ENCODE results near the gene UNC80. TPM values are rescaled to one million over a fixed set of nuclear protein-coding genes. Genes with fewer than 3 reads are reported as not detected.

UNC80 gene
- polyA plus RNA-seq, 1 of the 3 experiments (the other 2 are of a cell fraction) = 0.59 TPM

DNA sequence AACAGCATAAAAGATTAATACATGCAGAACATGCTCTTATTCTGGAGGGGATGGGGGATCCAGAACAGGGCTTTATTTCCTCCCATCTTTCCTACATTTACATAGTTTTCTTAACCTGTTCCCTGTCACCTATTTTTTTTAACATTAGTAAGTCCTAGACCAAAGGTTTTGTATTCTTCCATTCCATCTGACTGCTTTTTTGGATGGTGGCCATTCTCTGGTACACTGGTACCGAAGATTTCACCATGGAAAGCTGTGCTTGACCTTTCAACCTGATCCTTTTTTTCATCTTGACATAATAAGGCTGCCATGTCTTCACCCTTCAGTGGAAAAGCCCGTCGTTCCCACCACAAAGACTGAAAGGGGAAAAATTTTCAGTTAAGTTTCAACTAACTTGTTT is 251.2 kb downstream of the UNC80 start:
- no peaks in the 10 kb centered on the region for H4K20me1 ChIP-seq (ENCODE audit: insufficient read depth)
- H3K4me1 ChIP-seq (ENCODE audit: control insufficient read depth in 1 of 2, insufficient read depth in 2 of 2, low read depth in 1 of 2, low read length in 1 of 2) = no peaks in the 10 kb centered on the region
- no peak for DNase-seq
- TF ChIP-seq SIN3A (IDR thresholded peaks at IDR 0.05; ENCODE audit: borderline replicate concordance, low read depth, low read length) (no peak), FOXM1 (IDR thresholded peaks at IDR 0.05; ENCODE audit: low read depth) (no peak), RXRA (IDR thresholded peaks at IDR 0.05; ENCODE audit: borderline replicate concordance, low read depth) (no peak), POLR2AphosphoS5 (IDR thresholded peaks at IDR 0.05; ENCODE audit: low read depth, low read length) (no peak), FOXJ3 (CRISPR knock-in tag; IDR thresholded peaks at IDR 0.05) (no peak), NRF1 (IDR thresholded peaks at IDR 0.05; ENCODE audit: low read depth, low read length) (no peak), CHD2 (IDR thresholded peaks at IDR 0.05; ENCODE audit: low read length, partially characterized antibody) (no peak), RCOR1 (IDR thresholded peaks at IDR 0.05; ENCODE audit: low read length) (no peak), GABPA (IDR thresholded peaks at IDR 0.05; ENCODE audit: low read depth) (no peak), RAD21 (IDR thresholded peaks at IDR 0.05; ENCODE audit: low read length) (no peak), JUND (IDR thresholded peaks at IDR 0.05) (no peak), TEAD4 (IDR thresholded peaks at IDR 0.05; ENCODE audit: borderline replicate concordance, insufficient read depth) (no peak)
- TF ChIP-seq, protein P1, sequence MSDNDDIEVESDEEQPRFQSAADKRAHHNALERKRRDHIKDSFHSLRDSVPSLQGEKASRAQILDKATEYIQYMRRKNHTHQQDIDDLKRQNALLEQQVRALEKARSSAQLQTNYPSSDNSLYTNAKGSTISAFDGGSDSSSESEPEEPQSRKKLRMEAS (IDR thresholded peaks at IDR 0.05; ENCODE audit: low read depth) = no peak
- TF ChIP-seq, protein P2, sequence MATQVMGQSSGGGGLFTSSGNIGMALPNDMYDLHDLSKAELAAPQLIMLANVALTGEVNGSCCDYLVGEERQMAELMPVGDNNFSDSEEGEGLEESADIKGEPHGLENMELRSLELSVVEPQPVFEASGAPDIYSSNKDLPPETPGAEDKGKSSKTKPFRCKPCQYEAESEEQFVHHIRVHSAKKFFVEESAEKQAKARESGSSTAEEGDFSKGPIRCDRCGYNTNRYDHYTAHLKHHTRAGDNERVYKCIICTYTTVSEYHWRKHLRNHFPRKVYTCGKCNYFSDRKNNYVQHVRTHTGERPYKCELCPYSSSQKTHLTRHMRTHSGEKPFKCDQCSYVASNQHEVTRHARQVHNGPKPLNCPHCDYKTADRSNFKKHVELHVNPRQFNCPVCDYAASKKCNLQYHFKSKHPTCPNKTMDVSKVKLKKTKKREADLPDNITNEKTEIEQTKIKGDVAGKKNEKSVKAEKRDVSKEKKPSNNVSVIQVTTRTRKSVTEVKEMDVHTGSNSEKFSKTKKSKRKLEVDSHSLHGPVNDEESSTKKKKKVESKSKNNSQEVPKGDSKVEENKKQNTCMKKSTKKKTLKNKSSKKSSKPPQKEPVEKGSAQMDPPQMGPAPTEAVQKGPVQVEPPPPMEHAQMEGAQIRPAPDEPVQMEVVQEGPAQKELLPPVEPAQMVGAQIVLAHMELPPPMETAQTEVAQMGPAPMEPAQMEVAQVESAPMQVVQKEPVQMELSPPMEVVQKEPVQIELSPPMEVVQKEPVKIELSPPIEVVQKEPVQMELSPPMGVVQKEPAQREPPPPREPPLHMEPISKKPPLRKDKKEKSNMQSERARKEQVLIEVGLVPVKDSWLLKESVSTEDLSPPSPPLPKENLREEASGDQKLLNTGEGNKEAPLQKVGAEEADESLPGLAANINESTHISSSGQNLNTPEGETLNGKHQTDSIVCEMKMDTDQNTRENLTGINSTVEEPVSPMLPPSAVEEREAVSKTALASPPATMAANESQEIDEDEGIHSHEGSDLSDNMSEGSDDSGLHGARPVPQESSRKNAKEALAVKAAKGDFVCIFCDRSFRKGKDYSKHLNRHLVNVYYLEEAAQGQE (IDR thresholded peaks at IDR 0.05; ENCODE audit: low read depth, low read length) = no peak
- H3F3A ChIP-seq (replicated peaks; ENCODE audit: insufficient read depth) = no peaks in the 10 kb centered on the region
- ChIA-PET POLR2A (no interaction called here), CTCF (no interaction called here)
- no peak overlapping the region for H3K4me2 ChIP-seq
- H3K9me2 ChIP-seq = no peaks in the 10 kb centered on the region
- H3K27ac ChIP-seq (ENCODE audit: low read depth in 2 of 2, low read length in 1 of 2) = no peak overlapping the region
- no peaks in the 10 kb centered on the region for H3K9me3 ChIP-seq
- no peaks in the 10 kb centered on the region for H3K79me2 ChIP-seq (ENCODE audit: insufficient read depth)
- no peak overlapping the region for H3K4me3 ChIP-seq (ENCODE audit: low read depth in 2 of 2, low read length in 1 of 2)
- H3K9ac ChIP-seq = no peak overlapping the region
- H2AFZ ChIP-seq (ENCODE audit: low read depth) = no peak overlapping the region
- WGBS (ENCODE audit: low lambda C conversion rate) = 97% methylated on average over 3 of the region's 3 CpGs
- peaks cover 76 to 83% of the 10 kb centered on the region in 2 experiments for H3K36me3 ChIP-seq (replicated peaks in 1 of 2; ENCODE audit: control insufficient read depth in 1 of 2, insufficient read depth in 2 of 2, low read length in 1 of 2)
- H3K27me3 ChIP-seq (ENCODE audit: insufficient read depth) = no peaks in the 10 kb centered on the region

DNA sequence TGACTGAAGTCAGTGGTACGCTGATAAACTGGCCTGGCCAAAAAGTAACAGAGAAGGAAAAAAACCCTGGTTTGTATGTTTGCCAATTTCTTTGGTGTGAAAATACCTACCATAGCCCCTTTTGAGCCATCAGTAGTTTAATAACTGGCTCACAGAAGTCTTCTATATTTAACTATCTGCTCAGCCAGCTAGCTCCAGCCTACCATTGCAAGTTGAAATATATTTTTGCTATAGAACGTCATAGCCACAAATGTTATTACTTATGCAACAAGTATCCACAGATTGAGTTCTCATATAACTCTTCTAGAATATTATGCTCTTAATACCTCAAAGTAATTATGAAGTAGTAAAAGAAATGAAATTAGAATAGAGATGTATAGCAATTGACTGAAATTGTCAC is 256.0 kb downstream of the UNC80 start:
- ChIA-PET CTCF (no interaction called here), POLR2A (no interaction called here)
- no peaks in the 10 kb centered on the region for H4K20me1 ChIP-seq (ENCODE audit: insufficient read depth)
- H2AFZ ChIP-seq (ENCODE audit: low read depth) = no peak overlapping the region
- H3K36me3 ChIP-seq (replicated peaks in 1 of 2; ENCODE audit: control insufficient read depth in 1 of 2, insufficient read depth in 2 of 2, low read length in 1 of 2) = peaks cover 39 to 59% of the 10 kb centered on the region in 2 experiments
- no peak overlapping the region for H3K9ac ChIP-seq
- H3K4me3 ChIP-seq (ENCODE audit: low read depth in 2 of 2, low read length in 1 of 2) = no peak overlapping the region
- no peak overlapping the region for H3K27ac ChIP-seq (ENCODE audit: low read depth in 2 of 2, low read length in 1 of 2)
- no peaks in the 10 kb centered on the region for H3K79me2 ChIP-seq (ENCODE audit: insufficient read depth)
- peaks cover 9% of the 10 kb centered on the region for H3F3A ChIP-seq (replicated peaks; ENCODE audit: insufficient read depth)
- no peaks in the 10 kb centered on the region for H3K27me3 ChIP-seq (ENCODE audit: insufficient read depth)
- 95% methylated on average over 2 of the region's 2 CpGs for WGBS (ENCODE audit: low lambda C conversion rate)
- no peaks in the 10 kb centered on the region for H3K9me2 ChIP-seq
- no peak for DNase-seq
- no peaks in the 10 kb centered on the region for H3K4me1 ChIP-seq (ENCODE audit: control insufficient read depth in 1 of 2, insufficient read depth in 2 of 2, low read depth in 1 of 2, low read length in 1 of 2)
- H3K4me2 ChIP-seq = no peak overlapping the region
- no peaks in the 10 kb centered on the region for H3K9me3 ChIP-seq
- TF ChIP-seq YY1 (IDR thresholded peaks at IDR 0.05; ENCODE audit: low read depth) (no peak), RXRA (IDR thresholded peaks at IDR 0.05; ENCODE audit: borderline replicate concordance, low read depth) (no peak), TAF1 (IDR thresholded peaks at IDR 0.05; ENCODE audit: borderline replicate concordance, low read depth, low read length) (no peak), GABPA (IDR thresholded peaks at IDR 0.05; ENCODE audit: low read depth) (no peak), SMC3 (IDR thresholded peaks at IDR 0.05; ENCODE audit: low read depth, low read length) (no peak), NFIC (IDR thresholded peaks at IDR 0.05; ENCODE audit: borderline replicate concordance) (no peak), FOXJ3 (CRISPR knock-in tag; IDR thresholded peaks at IDR 0.05) (no peak), ELF1 (IDR thresholded peaks at IDR 0.05) (no peak)
- TF ChIP-seq, protein P1 (IDR thresholded peaks at IDR 0.05; ENCODE audit: low read depth) = no peak
- TF ChIP-seq, protein P3, sequence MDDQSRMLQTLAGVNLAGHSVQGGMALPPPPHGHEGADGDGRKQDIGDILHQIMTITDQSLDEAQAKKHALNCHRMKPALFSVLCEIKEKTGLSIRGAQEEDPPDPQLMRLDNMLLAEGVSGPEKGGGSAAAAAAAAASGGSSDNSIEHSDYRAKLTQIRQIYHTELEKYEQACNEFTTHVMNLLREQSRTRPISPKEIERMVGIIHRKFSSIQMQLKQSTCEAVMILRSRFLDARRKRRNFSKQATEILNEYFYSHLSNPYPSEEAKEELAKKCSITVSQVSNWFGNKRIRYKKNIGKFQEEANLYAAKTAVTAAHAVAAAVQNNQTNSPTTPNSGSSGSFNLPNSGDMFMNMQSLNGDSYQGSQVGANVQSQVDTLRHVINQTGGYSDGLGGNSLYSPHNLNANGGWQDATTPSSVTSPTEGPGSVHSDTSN (IDR thresholded peaks at IDR 0.05) = no peak
- TF ChIP-seq, protein P4, sequence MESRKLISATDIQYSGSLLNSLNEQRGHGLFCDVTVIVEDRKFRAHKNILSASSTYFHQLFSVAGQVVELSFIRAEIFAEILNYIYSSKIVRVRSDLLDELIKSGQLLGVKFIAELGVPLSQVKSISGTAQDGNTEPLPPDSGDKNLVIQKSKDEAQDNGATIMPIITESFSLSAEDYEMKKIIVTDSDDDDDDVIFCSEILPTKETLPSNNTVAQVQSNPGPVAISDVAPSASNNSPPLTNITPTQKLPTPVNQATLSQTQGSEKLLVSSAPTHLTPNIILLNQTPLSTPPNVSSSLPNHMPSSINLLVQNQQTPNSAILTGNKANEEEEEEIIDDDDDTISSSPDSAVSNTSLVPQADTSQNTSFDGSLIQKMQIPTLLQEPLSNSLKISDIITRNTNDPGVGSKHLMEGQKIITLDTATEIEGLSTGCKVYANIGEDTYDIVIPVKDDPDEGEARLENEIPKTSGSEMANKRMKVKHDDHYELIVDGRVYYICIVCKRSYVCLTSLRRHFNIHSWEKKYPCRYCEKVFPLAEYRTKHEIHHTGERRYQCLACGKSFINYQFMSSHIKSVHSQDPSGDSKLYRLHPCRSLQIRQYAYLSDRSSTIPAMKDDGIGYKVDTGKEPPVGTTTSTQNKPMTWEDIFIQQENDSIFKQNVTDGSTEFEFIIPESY (IDR thresholded peaks at IDR 0.05; ENCODE audit: borderline replicate concordance, low read depth) = no peak
- TF ChIP-seq, protein P5, sequence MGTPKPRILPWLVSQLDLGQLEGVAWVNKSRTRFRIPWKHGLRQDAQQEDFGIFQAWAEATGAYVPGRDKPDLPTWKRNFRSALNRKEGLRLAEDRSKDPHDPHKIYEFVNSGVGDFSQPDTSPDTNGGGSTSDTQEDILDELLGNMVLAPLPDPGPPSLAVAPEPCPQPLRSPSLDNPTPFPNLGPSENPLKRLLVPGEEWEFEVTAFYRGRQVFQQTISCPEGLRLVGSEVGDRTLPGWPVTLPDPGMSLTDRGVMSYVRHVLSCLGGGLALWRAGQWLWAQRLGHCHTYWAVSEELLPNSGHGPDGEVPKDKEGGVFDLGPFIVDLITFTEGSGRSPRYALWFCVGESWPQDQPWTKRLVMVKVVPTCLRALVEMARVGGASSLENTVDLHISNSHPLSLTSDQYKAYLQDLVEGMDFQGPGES (IDR thresholded peaks at IDR 0.05; ENCODE audit: low read depth, low read length) = no peak
